CD4-positive, CD25-positive, alpha-beta regulatory T cell (primary cell): ENCODE data around the gene COL19A1. TPM values are rescaled to one million over a fixed set of nuclear protein-coding genes. Genes with fewer than 3 reads are reported as not detected.

Source experiments
- ATAC-seq, 2 donors: fragments of 150-1000 bp; cut with Tn5 transposase; one replicate each; pipeline ENCODE4 v1.10.0; 2021; ENCODE audit warnings: low read depth in 2 of 2, moderate number of reproducible peaks in 2 of 2, moderate library complexity in 1 of 2
- DNase-seq, 3 donors: peaks; one replicate each; pipeline versions ENCODE4 v3.0.0 to v3.0.0-alpha.2; 2012 to 2022; ENCODE audit warnings: mixed read lengths in 1 of 3
- H3K27ac ChIP-seq: one replicate; pipeline ENCODE4 v1.7.0; 2013; ENCODE audit warnings: mild to moderate bottlenecking, low read length; ENCODE audit not compliant: insufficient read depth, poor library complexity, severe bottlenecking
- H3K27me3 ChIP-seq: one replicate; pipeline ENCODE4 v1.7.0; 2013; ENCODE audit warnings: low read length; ENCODE audit not compliant: control insufficient read depth, insufficient read depth
- H3K36me3 ChIP-seq: one replicate; pipeline ENCODE4 v1.7.0; 2013; ENCODE audit warnings: mild to moderate bottlenecking, low read length, moderate library complexity; ENCODE audit not compliant: control insufficient read depth, insufficient read depth
- H3K4me1 ChIP-seq: 2 replicates; pipeline ENCODE4 v1.7.0; 2013; ENCODE audit warnings: mild to moderate bottlenecking, low read length; ENCODE audit not compliant: insufficient read depth, control insufficient read depth, poor library complexity, severe bottlenecking
- H3K4me3 ChIP-seq: one replicate; pipeline ENCODE4 v1.7.0; 2013; ENCODE audit warnings: low read depth, mild to moderate bottlenecking, low read length, moderate library complexity
- H3K9me3 ChIP-seq, 2 experiments: 1 replicate in 1 of 2; 2 replicates in 1 of 2; pipeline ENCODE4 v1.7.0; 2013; ENCODE audit warnings: low read length in 2 of 2, mild to moderate bottlenecking in 1 of 2, moderate library complexity in 1 of 2; ENCODE audit not compliant: control insufficient read depth in 2 of 2
- H3K27ac Mint-ChIP-seq, 3 donors: one replicate each; pipeline ENCODE4 v1.8.0; 2020 to 2022; ENCODE audit warnings: mild to moderate bottlenecking in 3 of 3, mixed read lengths in 3 of 3, moderate library complexity in 2 of 3
- H3K27me3 Mint-ChIP-seq: one replicate; pipeline ENCODE4 v1.8.0; 2022; ENCODE audit warnings: mild to moderate bottlenecking, mixed read lengths
- H3K36me3 Mint-ChIP-seq: one replicate; pipeline ENCODE4 v1.8.0; 2020; ENCODE audit warnings: mixed read lengths
- H3K4me1 Mint-ChIP-seq, 4 donors: one replicate each; pipeline ENCODE4 v1.8.0; 2020 to 2022; ENCODE audit warnings: mixed read lengths in 4 of 4, mild to moderate bottlenecking in 1 of 4
- H3K4me3 Mint-ChIP-seq, 4 donors: one replicate each; pipeline ENCODE4 v1.8.0; 2020 to 2022; ENCODE audit warnings: mild to moderate bottlenecking in 4 of 4, mixed read lengths in 4 of 4, moderate library complexity in 3 of 4
- H3K9me3 Mint-ChIP-seq, 7 donors: one replicate each; pipeline ENCODE4 v1.8.0; 2020 to 2022; ENCODE audit warnings: mixed read lengths in 7 of 7, mild to moderate bottlenecking in 3 of 7, moderate library complexity in 2 of 7
- polyA plus RNA-seq, 4 donors: library from polyadenylated mRNA; unstranded; fragments of 300-500 nt; fragmentation: Illumina TruSeq; gene quantifications; one replicate each; pipeline ENCODE4 v1.2.3, GENCODE V29; 2021
- total RNA-seq: library from RNA; stranded (reverse); gene quantifications from one replicate; pipeline ENCODE4 v1.2.3, GENCODE V29; 2022

COL19A1 gene
- total and polyA plus RNA-seq, 5 donors from 2014 or later = 0.17 TPM; not detected in 4

DNA sequence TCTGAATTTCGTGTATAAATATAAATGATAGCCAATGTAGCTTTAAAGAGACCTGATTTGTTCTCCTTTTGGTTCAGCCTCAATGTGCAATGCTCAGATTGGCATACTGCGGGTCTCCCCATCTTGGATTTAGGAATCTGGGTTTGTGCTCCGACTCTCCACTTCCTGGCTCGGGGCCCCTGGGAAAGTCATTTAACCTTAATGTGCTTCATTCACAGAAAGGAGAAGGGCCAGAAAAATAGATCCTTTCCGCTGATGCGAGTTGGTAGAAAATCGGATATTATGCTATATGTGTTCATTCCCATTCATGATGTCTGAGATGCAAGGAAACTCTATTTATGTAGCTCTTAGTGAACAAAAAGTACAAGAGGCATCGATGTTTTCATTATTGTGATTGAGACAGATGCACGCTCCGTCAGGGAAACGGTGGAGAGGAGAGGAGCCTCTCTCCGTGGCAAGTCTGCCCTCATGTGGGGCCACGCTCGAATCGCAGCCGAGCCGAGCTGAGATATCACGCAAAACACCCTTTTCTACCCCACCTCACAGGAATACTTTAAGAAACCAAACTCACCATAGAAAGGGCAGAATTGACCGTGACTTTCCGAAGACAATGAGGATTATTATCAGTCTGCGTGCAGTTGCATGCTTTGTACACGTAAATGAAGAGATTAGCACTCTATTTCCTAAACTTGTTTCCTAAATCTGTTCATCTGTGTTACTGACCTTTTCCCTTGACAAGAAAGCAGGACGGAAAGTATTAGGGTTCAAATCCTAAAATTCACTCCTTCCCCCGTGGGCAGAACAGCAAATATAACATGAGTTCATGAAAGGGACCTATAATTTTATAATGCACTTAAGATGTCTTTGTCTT lies 300.0 kb downstream of the COL19A1 start:
- Mint-ChIP-seq H3K27me3 (peaks cover 12% of the 10 kb centered on the region), H3K27ac (no peak overlapping the region), H3K4me3 (no peak overlapping the region), H3K9me3 (no peaks in the 10 kb centered on the region), H3K4me1 (peaks cover 0 to 5% (median 0%) of the 10 kb centered on the region in 4 donors), H3K36me3 (no peaks in the 10 kb centered on the region)
- H3K4me1 ChIP-seq = no peaks in the 10 kb centered on the region
- ATAC-seq (no peak), DNase-seq (peak in 2 of 3 donors; percentile 5 to 25)
- no peaks in the 10 kb centered on the region for H3K36me3 ChIP-seq
- peaks cover 3% of the 10 kb centered on the region for H3K27me3 ChIP-seq
- H3K9me3 ChIP-seq = no peaks in the 10 kb centered on the region
- H3K4me3 ChIP-seq = no peak overlapping the region
- no peak overlapping the region for H3K27ac ChIP-seq

DNA sequence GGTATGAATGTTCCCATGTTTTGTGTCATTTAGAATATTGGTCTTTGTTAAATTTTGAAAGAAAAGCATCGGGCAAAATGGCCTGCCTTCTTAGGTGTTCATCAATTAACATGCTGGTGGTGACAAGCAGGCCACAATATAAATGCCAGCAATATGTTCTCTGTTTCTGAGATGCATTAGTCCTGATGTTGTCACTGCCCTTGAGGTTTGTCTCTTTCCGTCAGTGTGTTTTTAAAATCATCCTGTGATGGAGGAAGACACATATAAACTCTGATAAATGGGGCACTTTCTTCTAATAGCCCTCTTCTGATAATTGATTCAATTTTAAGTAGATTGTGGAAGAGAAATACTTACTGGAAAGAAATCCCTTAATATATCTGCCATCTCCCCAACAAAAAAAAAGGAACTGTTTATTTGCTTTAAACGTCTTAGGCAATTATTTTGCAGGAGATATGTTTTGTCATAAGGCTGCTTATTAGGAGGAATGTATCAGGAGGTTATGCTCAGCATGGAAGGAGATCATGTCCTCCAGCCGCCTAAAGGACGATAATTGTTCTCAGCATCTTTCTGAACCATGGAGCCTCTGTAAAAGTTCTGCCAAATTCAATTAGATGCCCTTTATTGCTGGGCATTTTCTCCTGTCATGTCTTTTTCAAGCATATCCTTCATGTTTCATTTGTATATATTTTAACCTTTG lies 302.5 kb downstream of the COL19A1 start:
- H3K27me3 ChIP-seq = peaks cover 3% of the 10 kb centered on the region
- no peak overlapping the region for H3K4me3 ChIP-seq
- no peaks in the 10 kb centered on the region for H3K9me3 ChIP-seq
- no peak overlapping the region for H3K27ac ChIP-seq
- no peak for ATAC-seq
- Mint-ChIP-seq H3K9me3 (no peaks in the 10 kb centered on the region), H3K36me3 (no peaks in the 10 kb centered on the region), H3K27ac (no peak overlapping the region), H3K4me3 (no peak overlapping the region), H3K4me1 (peaks cover 0 to 5% (median 0%) of the 10 kb centered on the region in 4 donors), H3K27me3 (peaks cover 15% of the 10 kb centered on the region)
- H3K36me3 ChIP-seq = no peaks in the 10 kb centered on the region
- no peak for DNase-seq
- no peaks in the 10 kb centered on the region for H3K4me1 ChIP-seq

DNA sequence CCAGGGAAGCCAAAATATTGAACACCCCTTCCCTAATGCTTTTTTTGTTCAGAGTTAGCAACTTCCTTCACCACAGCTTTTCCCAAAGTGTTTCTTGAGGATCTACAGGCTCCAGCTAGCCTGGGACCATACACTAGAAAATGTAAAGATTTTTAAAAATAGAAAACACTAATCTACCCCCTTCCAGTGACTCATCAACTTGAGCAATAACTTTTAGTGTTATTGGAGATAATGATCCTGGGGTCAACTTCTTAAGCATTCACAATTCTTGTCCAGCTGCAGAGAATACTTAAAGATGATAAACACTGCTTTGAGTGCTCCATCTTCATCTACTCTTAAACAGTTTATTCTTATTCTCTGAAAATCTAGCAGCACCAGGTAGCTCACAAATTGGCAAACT lies 304.9 kb downstream of the COL19A1 start:
- H3K4me3 ChIP-seq = no peak overlapping the region
- H3K36me3 Mint-ChIP-seq = no peaks in the 10 kb centered on the region
- no peaks in the 10 kb centered on the region for H3K36me3 ChIP-seq
- no peak overlapping the region for H3K27ac ChIP-seq
- DNase-seq (no peak), ATAC-seq (no peak)
- no peaks in the 10 kb centered on the region for H3K9me3 ChIP-seq
- no peak overlapping the region for H3K4me3 Mint-ChIP-seq
- H3K4me1 Mint-ChIP-seq = peaks cover 0 to 4% (median 0%) of the 10 kb centered on the region in 4 donors
- no peaks in the 10 kb centered on the region for H3K4me1 ChIP-seq
- no peaks in the 10 kb centered on the region for H3K27me3 ChIP-seq
- peaks cover 0 to 2% (median 0%) of the 10 kb centered on the region in 7 donors for H3K9me3 Mint-ChIP-seq
- peaks cover 7% of the 10 kb centered on the region for H3K27me3 Mint-ChIP-seq
- no peak overlapping the region for H3K27ac Mint-ChIP-seq

DNA sequence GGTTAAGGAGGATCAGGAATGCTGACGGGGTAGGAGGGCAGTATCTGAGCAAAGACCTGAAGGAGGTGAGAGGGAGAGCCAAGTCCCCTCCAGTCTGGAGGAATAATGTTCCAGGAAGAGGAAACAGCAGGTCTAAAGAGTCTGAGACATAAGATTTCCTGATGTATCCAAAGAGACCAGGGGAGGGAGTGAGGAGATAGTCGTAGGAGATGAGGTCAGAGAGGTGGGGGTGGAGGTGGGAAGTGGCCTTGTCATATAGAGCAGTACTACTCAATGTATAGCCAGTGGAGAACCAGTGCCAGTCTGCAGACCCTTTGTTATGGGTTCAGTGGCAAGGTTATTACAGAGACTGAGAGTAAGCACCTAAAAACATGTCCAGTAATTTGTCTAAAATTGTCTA lies 305.9 kb downstream of the COL19A1 start:
- Mint-ChIP-seq H3K4me1 (no peaks in the 10 kb centered on the region), H3K4me3 (no peak overlapping the region), H3K27me3 (peaks cover 4% of the 10 kb centered on the region), H3K36me3 (no peaks in the 10 kb centered on the region), H3K9me3 (peaks cover 0 to 2% (median 0%) of the 10 kb centered on the region in 7 donors), H3K27ac (peak overlapping the region in 1 of 3 donors; percentile 77)
- Histone ChIP-seq H3K9me3 (no peaks in the 10 kb centered on the region), H3K4me1 (no peaks in the 10 kb centered on the region), H3K36me3 (no peaks in the 10 kb centered on the region), H3K4me3 (no peak overlapping the region), H3K27ac (no peak overlapping the region), H3K27me3 (no peaks in the 10 kb centered on the region)
- ATAC-seq = no peak
- DNase-seq = no peak

DNA sequence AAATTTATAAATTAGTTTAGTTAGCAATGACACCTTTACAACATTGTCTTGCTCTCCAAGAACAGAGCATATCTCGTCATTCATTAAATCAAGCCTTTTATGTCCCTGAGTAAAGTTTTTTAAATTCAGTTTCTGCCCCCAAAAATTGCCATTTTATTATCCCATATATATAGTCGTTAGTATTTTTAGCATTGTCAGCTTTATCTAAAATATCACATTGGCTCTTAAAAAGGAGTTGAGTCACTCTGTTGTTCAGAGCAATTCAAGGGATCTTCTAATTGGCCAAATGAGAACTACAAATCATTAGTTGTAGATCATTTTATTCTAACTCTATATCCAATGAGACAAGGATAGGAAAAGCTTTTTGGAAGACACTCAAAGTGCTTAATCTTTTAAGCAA lies 309.4 kb downstream of the COL19A1 start:
- Histone ChIP-seq H3K27ac (no peak overlapping the region), H3K27me3 (no peaks in the 10 kb centered on the region), H3K9me3 (no peaks in the 10 kb centered on the region), H3K4me1 (no peaks in the 10 kb centered on the region), H3K36me3 (no peaks in the 10 kb centered on the region), H3K4me3 (no peak overlapping the region)
- Mint-ChIP-seq H3K27me3 (peaks cover 4% of the 10 kb centered on the region), H3K4me1 (no peaks in the 10 kb centered on the region), H3K36me3 (no peaks in the 10 kb centered on the region), H3K4me3 (no peak overlapping the region), H3K27ac (no peak overlapping the region), H3K9me3 (peaks cover 0 to 2% (median 0%) of the 10 kb centered on the region in 7 donors)
- no peak for DNase-seq
- no peak for ATAC-seq

DNA sequence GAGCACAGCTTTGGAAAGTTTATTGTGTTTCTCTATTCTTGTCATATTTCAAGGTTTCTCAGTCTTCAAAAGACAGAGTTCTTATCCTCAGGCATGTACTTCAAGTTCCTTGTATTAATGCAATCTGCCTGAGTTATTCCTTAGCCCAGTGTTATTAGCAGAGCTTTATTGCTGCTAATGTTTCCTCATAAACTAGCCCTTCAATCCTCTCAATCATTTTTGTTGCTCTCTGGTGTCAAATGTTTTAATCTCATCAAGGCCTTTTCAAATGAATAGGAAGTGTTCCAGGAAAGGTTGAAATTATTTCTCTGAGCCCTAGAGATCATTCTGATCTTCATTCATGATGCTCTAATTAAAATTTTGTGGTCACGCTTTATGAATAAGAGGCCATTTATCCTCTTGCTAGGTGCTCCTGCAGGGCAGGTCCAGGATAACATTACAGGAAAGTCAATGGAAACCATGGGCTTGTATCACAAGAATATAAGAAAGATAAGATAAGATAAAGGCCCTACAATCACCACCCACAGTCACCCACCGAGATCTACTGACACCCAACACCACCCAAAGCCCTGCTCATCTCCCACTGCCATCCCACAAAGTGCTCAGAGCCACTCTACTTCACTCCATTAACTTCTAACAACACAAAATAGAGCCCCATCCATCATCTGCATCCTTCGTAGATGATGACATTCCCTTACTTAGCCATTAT lies 310.6 kb downstream of the COL19A1 start:
- Histone ChIP-seq H3K9me3 (no peaks in the 10 kb centered on the region), H3K36me3 (no peaks in the 10 kb centered on the region), H3K27ac (no peak overlapping the region), H3K4me3 (no peak overlapping the region), H3K27me3 (no peaks in the 10 kb centered on the region), H3K4me1 (no peaks in the 10 kb centered on the region)
- ATAC-seq (no peak), DNase-seq (no peak)
- Mint-ChIP-seq H3K9me3 (peaks cover 0 to 2% (median 0%) of the 10 kb centered on the region in 7 donors), H3K4me3 (no peak overlapping the region), H3K36me3 (no peaks in the 10 kb centered on the region), H3K4me1 (no peaks in the 10 kb centered on the region), H3K27me3 (peaks cover 3% of the 10 kb centered on the region), H3K27ac (no peak overlapping the region)

DNA sequence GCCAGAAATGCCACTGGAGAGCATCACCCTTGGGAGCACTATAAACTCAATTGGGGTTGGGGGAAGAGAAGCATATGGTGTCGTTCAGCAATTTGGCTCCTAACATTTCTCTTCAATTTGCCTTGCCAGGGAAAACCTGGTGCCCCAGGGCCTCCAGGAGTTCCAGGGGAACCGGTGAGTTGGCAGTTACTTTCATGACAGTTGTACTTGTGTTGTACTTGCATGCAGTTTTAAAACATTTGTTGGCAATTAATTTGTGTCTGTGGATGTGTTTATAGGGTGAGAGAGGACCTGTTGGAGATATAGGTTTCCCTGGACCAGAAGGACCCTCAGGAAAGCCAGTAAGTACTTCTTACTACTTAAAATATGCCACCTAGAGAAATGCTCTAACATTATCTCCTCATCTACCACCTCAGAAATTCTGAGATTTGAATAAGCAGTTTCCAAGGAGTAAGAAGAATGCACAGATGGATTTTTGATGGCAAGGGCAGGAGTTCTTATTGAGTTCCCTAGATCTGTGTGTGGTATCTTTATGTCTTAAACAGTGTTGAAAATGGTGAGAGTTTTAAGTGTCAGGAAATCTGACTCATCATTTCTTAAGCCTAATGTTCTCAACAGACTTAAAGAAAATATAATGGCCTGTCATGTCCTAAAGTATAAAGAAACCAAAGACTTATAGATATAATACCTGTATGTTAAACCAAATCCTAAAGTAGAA lies 314.0 kb downstream of the COL19A1 start:
- H3K36me3 Mint-ChIP-seq = no peaks in the 10 kb centered on the region
- H3K9me3 ChIP-seq = no peaks in the 10 kb centered on the region
- H3K4me1 Mint-ChIP-seq = no peaks in the 10 kb centered on the region
- no peak for ATAC-seq
- H3K27ac ChIP-seq = no peak overlapping the region
- no peaks in the 10 kb centered on the region for H3K27me3 Mint-ChIP-seq
- no peak for DNase-seq
- H3K4me1 ChIP-seq = no peaks in the 10 kb centered on the region
- H3K27ac Mint-ChIP-seq = no peak overlapping the region
- H3K9me3 Mint-ChIP-seq = no peaks in the 10 kb centered on the region
- no peaks in the 10 kb centered on the region for H3K27me3 ChIP-seq
- H3K4me3 ChIP-seq = no peak overlapping the region
- no peak overlapping the region for H3K4me3 Mint-ChIP-seq
- H3K36me3 ChIP-seq = no peaks in the 10 kb centered on the region
